HG03521 (cell line): Measurements from ENCODE around the gene LDLRAD3.
"Not testable (repeated sequence)": the region's sequence is repeated elsewhere in the genome, so short reads cannot be mapped to it uniquely, and the experiment has no call there.

Source experiments
- ATAC-seq: cut with Tn5 transposase; IDR thresholded peaks from one replicate; pipeline ENCODE4 v1.9.1; 2021; ENCODE audit warnings: mild to moderate bottlenecking, moderate library complexity; ENCODE audit not compliant: unreplicated experiment

The LDLRAD3 gene

DNA sequence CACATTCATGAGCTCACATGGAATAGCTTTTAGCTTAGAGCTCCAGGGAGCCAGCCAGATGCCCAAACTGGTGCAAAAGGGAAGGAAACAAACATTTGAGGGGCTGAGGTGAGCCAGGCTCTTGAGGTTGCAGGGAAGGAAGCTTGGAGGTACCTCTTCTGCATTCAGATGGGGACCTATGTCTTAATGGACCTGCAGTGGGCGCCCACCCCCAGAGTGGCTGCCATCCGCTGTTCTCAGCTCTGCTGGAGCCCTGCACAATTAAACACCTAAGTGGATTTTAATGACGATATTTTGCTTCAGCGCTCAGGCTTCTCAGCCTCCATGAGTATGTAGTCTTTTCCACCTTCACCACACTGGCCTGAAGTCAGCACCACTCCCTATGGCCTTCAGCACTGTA is 100.8 kb downstream of the LDLRAD3 start:
- no peak for ATAC-seq

- not testable (repeated sequence) for ATAC-seq
Observed at GRCh38 chr11:36045945-36046344, 102.1 kb downstream of the LDLRAD3 start.

- no peak for ATAC-seq
Observed at GRCh38 chr11:36046932-36047331, 103.1 kb downstream of the LDLRAD3 start.

DNA sequence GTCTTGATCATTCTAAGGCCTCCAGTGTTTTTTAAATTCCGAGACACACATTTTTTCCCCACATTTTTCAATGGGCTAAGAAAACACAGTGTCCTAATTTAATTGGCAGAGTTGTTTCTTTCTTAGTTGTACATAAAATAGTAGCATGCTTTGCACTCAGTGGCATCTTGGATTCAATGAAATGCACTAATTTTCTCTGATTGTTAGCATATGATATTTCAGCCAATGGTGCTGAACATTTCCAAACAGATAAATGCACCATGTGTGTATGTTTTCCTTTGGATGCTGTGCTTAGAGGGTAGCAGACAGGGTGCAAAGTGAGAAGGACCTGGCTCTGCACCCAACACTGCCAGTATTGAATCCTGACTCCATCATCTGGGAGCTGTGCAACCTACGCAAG is 103.5 kb downstream of the LDLRAD3 start:
- no peak for ATAC-seq

- ATAC-seq = no peak
Observed at GRCh38 chr11:36048496-36049247, 104.8 kb downstream of the LDLRAD3 start.

- ATAC-seq = no peak
Observed at GRCh38 chr11:36051235-36052144, 107.6 kb downstream of the LDLRAD3 start.

DNA sequence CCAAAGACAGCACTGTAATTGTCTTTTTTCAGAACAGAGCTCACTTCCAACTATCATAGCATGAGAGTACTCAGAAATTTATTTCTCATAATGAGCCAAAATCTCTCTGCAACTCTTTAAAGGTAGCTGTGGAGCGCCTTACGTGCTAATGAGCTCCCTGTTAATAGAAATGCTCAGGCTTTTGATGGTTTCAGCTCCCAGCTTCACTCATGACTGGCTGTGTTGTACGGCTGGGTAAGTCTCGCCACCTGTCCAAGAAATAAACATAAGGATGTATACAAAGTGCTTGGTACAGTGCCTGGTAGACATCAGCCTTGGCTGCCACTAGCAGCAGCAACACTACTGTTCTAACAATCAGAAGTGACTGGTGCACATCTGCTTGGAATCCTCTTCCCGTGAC is 109.4 kb downstream of the LDLRAD3 start:
- no peak for ATAC-seq

GRCh38 chr11:36053862-36054261 is 110.0 kb downstream of the LDLRAD3 start:
- ATAC-seq = no peak

- ATAC-seq = no peak
Observed at GRCh38 chr11:36054628-36055027, 110.8 kb downstream of the LDLRAD3 start.

GRCh38 chr11:36056160-36056751 is 112.4 kb downstream of the LDLRAD3 start:
- ATAC-seq = no peak

DNA sequence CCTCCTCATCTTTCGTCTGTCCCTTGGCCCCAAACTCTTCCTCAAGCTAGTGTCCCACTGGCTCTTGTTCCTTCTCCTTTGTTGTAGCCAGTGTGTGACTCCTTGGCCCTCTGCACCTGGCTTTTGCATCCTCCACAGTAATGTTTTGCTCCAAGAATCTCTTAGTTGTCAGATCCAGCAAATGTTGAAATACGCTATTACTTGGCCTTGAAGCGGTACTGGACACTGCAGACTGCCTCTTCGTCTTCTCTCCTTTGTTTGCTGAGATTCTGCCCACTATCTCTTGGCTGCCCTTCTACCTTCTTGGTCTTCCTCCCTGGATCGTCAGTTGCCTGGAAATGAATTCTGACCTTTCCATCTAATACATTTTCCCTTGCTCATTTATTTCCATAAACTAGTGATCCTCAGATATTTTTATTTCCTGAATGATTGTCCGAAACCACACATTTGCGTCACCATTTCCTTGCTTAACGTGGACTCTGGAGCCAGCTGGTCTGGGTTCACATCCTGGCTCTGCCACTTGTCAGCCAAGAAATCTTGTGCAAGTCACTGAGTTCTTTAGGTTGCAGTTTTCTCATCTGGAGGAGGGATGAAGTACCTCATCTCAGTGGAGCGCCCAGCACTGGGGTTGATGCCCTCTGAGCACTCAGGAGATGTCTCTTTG is 113.6 kb downstream of the LDLRAD3 start:
- no peak for ATAC-seq

DNA sequence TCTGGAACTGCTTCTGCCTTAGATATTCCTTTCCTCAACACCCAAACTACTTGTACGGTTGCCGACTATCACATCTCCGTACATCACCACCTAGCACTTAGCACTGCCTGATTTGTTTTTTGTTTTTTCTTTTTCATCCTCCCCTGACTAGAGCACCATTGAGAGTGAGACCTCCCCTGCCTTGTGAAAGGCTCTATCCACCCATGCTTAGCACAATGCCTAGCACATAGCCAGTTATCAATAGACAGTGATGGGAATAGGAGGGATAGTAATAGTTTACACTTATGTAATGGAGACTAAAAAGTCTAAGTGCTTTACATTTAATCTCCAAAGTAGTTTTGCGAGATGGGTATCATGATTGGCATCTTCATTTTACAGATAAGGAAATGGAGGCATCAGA is 115.8 kb downstream of the LDLRAD3 start:
- ATAC-seq = no peak

- ATAC-seq = no peak
Observed at GRCh38 chr11:36060926-36061325, 117.1 kb downstream of the LDLRAD3 start.

DNA sequence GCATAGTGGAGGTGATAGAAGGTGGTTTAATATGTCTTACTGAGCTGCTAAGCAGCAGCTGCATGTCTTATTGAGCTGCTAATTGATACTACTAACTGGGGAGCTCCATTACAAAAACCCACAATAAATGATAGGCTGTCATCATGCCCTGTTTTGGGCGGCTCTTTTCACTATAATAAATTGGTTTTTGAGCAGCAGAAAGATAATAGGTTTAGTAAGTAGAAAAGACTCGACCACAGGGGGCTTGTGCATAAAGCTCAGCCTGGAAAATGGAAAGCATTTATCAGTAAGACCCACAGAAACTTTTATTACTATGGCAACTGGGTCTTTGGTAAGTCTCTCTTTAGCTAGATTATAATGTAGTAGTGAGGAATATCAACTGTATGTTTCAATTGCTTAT is 117.6 kb downstream of the LDLRAD3 start:
- ATAC-seq = no peak

DNA sequence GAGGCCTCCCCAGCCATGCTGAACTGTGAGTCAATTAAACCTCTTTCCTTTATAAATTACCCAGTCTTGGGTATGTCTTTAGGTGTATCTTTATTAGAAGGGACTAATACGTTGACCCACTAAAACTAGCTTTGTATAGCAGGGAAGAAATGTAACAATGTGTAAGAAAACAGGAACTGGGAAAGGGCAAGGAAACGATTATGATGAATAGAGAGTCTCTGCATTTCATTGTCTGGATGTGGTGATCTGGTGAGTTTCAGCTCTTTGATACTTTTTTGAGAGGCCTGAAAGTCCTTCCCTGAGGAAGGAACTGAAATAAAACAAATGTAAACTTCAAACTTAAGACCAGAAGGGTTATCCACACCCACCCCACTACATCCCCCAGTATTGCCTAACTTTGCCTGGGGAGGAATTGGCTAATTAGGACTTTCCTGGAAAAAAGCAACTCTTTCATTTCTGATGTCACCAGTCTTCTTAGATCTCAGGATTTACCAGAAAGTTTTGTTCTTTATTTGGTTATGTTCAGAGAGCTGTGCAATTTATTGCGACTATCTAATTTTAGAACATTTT is 119.0 kb downstream of the LDLRAD3 start:
- ATAC-seq = no peak

- ATAC-seq = no peak
Observed at GRCh38 chr11:36065436-36065835, 121.6 kb downstream of the LDLRAD3 start.

DNA sequence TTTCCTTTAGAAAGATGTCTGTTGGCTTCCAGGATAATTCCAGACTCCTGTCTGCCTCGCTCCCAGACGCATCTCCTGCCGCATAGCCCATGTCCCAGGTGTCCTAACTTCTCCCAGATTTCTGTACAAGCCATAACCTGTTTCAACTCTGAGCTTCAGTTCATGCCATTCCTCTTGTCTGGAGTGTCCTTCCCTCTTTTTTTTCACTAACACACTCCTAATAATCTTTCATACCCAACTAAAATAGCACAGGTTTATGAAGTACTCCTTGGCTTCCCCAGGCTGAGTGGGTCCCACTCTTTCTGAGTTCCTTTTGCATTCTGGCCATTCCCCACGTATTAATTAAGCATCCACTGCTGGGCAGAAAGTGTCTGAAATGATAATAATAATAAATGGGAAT is 123.0 kb downstream of the LDLRAD3 start:
- ATAC-seq = no peak

DNA sequence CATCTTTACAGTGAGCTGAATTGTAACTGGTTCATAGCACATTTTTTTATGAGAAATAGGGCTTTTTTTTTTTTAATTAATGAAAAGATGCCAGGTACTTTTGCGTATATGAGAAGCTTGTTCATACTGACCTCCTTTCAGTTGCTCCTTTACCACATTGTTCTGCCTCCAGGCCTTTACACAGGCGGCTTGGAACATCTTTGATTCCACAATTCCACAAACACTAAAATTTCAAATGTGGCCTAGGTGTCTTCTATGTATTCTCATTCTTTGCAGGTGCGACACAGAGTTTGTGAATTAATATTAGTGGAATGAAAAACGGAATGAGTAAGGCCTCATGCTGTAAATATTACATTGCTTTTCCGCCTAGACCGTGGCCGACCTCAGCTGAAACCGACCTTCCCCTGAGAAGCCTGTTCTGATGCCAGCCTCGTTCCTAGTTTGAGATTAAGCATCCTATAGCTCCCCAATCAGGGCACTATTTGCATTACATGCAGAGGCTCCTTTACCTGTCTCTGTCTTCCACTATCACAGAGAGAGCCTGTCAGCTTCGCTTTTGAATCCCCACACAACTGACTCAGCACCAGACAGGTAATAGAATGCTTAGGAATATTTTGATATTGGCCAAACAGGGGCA is 125.8 kb downstream of the LDLRAD3 start:
- ATAC-seq = no peak

DNA sequence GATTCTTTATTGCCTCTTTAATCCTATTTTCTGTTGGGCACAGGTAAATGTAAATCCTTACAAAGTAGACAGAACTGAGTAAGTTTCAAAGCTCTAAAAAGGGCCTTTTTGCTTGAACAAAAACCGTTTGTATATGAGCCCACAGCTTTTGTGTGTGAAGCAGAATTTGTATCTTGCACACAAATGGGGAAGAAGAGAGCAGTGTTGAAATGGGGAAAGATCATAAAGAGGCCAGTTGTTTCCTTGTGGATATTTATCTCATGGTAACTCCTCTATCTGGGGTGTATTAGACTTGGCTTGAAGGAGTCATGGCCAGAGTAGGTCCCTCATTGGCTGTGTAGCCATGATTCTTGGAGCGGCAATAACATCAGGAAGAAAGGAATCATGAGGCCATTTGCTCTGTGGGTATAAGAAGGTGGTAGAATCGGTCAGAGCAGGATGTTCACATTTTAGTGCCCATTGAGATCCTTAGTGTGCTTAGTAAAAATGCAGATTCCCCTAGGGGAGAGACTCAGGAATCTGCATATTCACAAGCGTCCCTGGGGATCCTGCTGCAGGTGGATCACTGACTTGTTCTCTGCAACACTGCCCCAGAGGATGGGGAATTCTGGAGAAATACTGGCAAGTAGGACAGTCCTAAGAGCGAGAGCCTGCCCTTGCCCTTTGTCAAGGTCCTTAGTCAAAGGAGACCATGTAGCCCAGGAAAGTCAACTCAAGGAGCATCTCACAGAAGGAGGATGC is 126.5 kb downstream of the LDLRAD3 start:
- ATAC-seq = no peak

DNA sequence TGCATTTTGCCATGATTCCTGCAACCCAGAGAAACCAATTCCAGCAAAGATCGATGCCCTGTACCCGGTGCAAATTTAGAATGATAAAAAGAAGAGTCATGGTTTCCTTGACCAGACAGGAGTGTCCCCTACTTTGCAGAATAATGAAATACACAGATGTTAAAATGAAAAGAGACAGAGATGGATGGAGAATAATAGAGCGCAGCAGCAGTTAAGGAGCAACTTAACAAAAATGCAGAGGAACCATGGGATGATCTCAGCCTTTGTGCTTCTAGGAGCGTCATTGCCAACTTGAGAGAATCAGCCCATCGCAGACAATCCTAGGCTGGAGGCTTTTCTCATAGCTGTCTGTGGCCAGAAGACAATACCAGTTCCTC is 127.1 kb downstream of the LDLRAD3 start:
- ATAC-seq = no peak
